Thyroid gland (tissue), 4 donors: ENCODE results near the gene KCNQ2.

ENCODE experiments used
- POLR2A ChIP-seq, 2 donors: fragments of 450-650 bp; IDR thresholded peaks; one replicate each; pipeline ENCODE4 v1.6.1; 2017; ENCODE audit warnings: antibody characterized with exemption in 2 of 2, mild to moderate bottlenecking in 2 of 2, moderate library complexity in 1 of 2
- TF ChIP-seq, protein P1 (sequence below), 6 experiments: fragments of 200-600 bp in 3 of 6; fragments of 450-650 bp in 3 of 6; sonication (generic) in 3 of 6; IDR thresholded peaks; one replicate each; pipeline ENCODE4 v1.5.1; 2016 to 2019; ENCODE audit warnings: antibody characterized with exemption in 6 of 6, mild to moderate bottlenecking in 2 of 6, inconsistent platforms in 1 of 6, moderate library complexity in 1 of 6

DNA sequence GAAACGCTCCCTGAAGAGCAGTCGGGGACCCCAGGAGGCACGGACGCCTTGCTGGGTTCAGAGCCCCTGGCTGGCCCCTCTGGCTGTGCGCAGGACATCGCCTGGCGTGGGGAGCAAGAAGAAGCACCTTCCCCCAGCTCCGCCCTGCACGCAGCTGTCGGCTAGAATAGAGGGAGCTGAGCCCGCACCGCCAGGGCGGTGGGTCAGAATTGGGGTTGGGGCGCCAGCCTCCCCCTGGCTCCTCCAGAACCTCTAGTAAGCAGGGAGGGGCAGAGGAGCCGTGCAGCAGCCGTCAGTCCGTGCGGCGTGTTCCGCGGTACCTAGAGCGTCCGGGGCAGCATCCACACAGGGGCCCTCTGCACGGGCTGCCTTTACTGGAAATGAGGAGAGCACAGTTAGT, 53.2 kb downstream of the KCNQ2 start:
- no peak for TF ChIP-seq POLR2A (IDR thresholded peaks at IDR 0.05)
- TF ChIP-seq, protein P1, sequence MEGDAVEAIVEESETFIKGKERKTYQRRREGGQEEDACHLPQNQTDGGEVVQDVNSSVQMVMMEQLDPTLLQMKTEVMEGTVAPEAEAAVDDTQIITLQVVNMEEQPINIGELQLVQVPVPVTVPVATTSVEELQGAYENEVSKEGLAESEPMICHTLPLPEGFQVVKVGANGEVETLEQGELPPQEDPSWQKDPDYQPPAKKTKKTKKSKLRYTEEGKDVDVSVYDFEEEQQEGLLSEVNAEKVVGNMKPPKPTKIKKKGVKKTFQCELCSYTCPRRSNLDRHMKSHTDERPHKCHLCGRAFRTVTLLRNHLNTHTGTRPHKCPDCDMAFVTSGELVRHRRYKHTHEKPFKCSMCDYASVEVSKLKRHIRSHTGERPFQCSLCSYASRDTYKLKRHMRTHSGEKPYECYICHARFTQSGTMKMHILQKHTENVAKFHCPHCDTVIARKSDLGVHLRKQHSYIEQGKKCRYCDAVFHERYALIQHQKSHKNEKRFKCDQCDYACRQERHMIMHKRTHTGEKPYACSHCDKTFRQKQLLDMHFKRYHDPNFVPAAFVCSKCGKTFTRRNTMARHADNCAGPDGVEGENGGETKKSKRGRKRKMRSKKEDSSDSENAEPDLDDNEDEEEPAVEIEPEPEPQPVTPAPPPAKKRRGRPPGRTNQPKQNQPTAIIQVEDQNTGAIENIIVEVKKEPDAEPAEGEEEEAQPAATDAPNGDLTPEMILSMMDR (IDR thresholded peaks at IDR 0.05): no peak
